HepG2 (cell line): ENCODE results near the gene ESR2. TPM values are rescaled to one million over a fixed set of nuclear protein-coding genes. Genes with fewer than 3 reads are reported as not detected.
A peak's percentile ranks its signal among the peaks of the same experiment; 100 is the strongest.

Source experiments
- ADNP ChIP-seq: sonication (generic); formaldehyde crosslinking; IDR thresholded peaks from 2 replicates; pipeline ENCODE4 v1.4.0; 2020; ENCODE audit warnings: missing genetic modification reagents
- ARNT2 ChIP-seq: sonication (generic); formaldehyde crosslinking; IDR thresholded peaks from 2 replicates; pipeline ENCODE4 v1.8.0; 2022; ENCODE audit warnings: mild to moderate bottlenecking, low read depth, missing genetic modification reagents, moderate library complexity
- DR1 ChIP-seq: sonication (generic); formaldehyde crosslinking; IDR thresholded peaks from 2 replicates; pipeline ENCODE4 v1.8.0; 2021; ENCODE audit warnings: mild to moderate bottlenecking, missing genetic modification reagents, inconsistent platforms
- ESRRA ChIP-seq: sonication (generic); formaldehyde crosslinking; IDR thresholded peaks from 2 replicates; pipeline ENCODE4 v1.5.1; 2020; ENCODE audit warnings: mild to moderate bottlenecking, low read depth, missing genetic modification reagents
- HNF4A ChIP-seq: sonication (generic); formaldehyde crosslinking; IDR thresholded peaks from 2 replicates; pipeline ENCODE4 v1.4.0; 2020; ENCODE audit warnings: missing genetic modification reagents
- HNRNPL ChIP-seq: fragments of 200-400 bp; formaldehyde crosslinking; IDR thresholded peaks from 2 replicates; pipeline ENCODE4 v1.6.1; 2017; ENCODE audit warnings: mild to moderate bottlenecking, low read depth, low read length
- KLF16 ChIP-seq, 2 experiments: sonication (generic) in 1 of 2; formaldehyde crosslinking in 1 of 2; IDR thresholded peaks; 2 replicates each; pipeline versions ENCODE4 v1.6.1 to v1.8.0; 2016 to 2023; ENCODE audit warnings: missing genetic modification reagents in 2 of 2, missing compliant biosample characterization in 1 of 2
- MLX ChIP-seq: IDR thresholded peaks from 2 replicates; pipeline ENCODE4 v1.6.1; 2016
- NFIC ChIP-seq: IDR thresholded peaks from 2 replicates; pipeline ENCODE4 v1.6.1; 2012; ENCODE audit warnings: mild to moderate bottlenecking, low read length, inconsistent platforms
- PHF5A ChIP-seq: IDR thresholded peaks from one replicate; pipeline ENCODE4 v1.6.1; 2018; ENCODE audit warnings: low read depth, missing genetic modification reagents; ENCODE audit not compliant: unreplicated experiment
- SNAPC2 ChIP-seq: sonication (generic); formaldehyde crosslinking; IDR thresholded peaks from 2 replicates; pipeline ENCODE4 v1.8.1; 2022; ENCODE audit warnings: mild to moderate bottlenecking, missing genetic modification reagents
- SNAPC4 ChIP-seq: sonication (generic); formaldehyde crosslinking; IDR thresholded peaks from 2 replicates; pipeline ENCODE4 v1.4.0; 2020; ENCODE audit warnings: mild to moderate bottlenecking, missing genetic modification reagents
- STAG1 ChIP-seq: sonication (generic); formaldehyde crosslinking; IDR thresholded peaks from 2 replicates; pipeline ENCODE4 v1.4.0; 2020; ENCODE audit warnings: missing genetic modification reagents
- ZNF232 ChIP-seq: sonication (generic); formaldehyde crosslinking; IDR thresholded peaks from 2 replicates; pipeline ENCODE4 v1.4.0; 2020; ENCODE audit warnings: missing genetic modification reagents, borderline replicate concordance
- ZNF609 ChIP-seq: sonication (generic); formaldehyde crosslinking; IDR thresholded peaks from 2 replicates; pipeline ENCODE4 v1.4.0; 2020; ENCODE audit warnings: mild to moderate bottlenecking, missing genetic modification reagents, borderline replicate concordance
- polyA plus RNA-seq, 8 experiments: library from polyadenylated mRNA; depleted of rRNA in 3 of 8; stranded (reverse) in 7 of 8; unstranded in 1 of 8; fragments of >200 nt; fragmentation: Illumina TruSeq in 4 of 8; extraction: Trizol in 4 of 8; gene quantifications; 2 replicates each; pipeline versions ENCODE4 v1.2.1 to v1.2.3, GENCODE V29; 2011 to 2016; ENCODE audit warnings: low read depth in 4 of 8, missing spikeins in 1 of 8, mixed read lengths in 1 of 8; ENCODE audit not compliant: insufficient read depth in 1 of 8
- total RNA-seq, 5 experiments: library from RNA; depleted of rRNA; stranded (reverse); fragments of >200 nt; fragmentation: Illumina TruSeq; extraction: Trizol; gene quantifications; 2 replicates each; pipeline ENCODE4 v1.2.3, GENCODE V29; 2016; ENCODE audit warnings: low read depth in 1 of 5
- TF ChIP-seq, protein P1 (sequence below): sonication (generic); formaldehyde crosslinking; IDR thresholded peaks from 2 replicates; pipeline ENCODE4 v1.8.0; 2022; ENCODE audit warnings: mild to moderate bottlenecking, missing genetic modification reagents, moderate library complexity

Gene ESR2
- total and polyA plus RNA-seq, 2 of the 13 experiments (the other 11 are each of a cell fraction or from before 2014, with no cell fraction given): 0.01 to 0.04 TPM

DNA sequence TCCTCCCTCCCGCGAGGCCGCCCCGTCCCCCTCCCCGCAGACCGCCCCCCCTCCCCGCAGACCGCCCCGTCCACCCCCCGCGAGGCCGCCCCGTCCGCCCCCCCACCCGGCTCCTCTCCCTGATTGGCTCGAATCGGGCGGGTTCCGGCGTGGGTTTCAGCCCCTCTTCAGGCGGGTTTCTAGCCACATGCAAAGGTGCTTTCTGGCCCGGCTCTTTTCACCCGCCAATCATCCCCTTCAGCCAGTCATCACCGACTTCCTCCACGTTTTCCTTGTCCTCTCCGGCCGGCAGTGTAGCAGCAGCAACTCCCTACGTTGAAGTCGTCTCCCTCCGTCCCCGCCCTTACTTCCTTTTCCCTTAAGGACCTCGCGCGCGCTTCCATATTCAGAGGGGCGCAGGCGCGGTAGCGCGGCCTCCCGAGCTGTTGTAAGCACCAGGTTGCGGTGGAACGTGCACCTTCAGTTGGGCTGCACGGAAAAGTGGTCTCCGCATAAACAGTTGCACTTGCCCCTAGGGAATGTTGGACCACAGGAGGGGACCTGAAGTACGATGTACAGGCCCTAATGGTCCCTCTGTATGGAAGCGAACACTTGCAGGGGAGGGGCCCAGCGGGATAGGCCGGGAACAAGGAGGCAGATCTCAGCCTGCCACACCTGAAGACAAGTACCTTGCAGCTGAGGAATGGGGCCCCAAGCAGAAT lies 44.6 kb upstream of the ESR2 start (continued):
- TF ChIP-seq ZNF232 (no peak; the same call in 1 of the 2 replicates), SNAPC2 (CRISPR knock-in tag) (no peak), KLF16 (CRISPR knock-in tag; IDR thresholded peaks at IDR 0.05) (no peak), MLX (CRISPR knock-in tag) (no peak), ESRRA (CRISPR knock-in tag) (peak; percentile 68), SNAPC4 (CRISPR knock-in tag) (peak; percentile 42; the same call in 1 of the 2 replicates), ADNP (CRISPR knock-in tag) (no peak), NFIC (no peak), HNRNPL (no peak), ZNF609 (CRISPR knock-in tag) (no peak; the same call in 1 of the 2 replicates), HNF4A (CRISPR knock-in tag) (no peak), ARNT2 (CRISPR knock-in tag) (no peak), PHF5A (CRISPR knock-in tag) (no peak), STAG1 (CRISPR knock-in tag) (no peak), DR1 (CRISPR knock-in tag) (peak; percentile 81)
- TF ChIP-seq, protein P1, sequence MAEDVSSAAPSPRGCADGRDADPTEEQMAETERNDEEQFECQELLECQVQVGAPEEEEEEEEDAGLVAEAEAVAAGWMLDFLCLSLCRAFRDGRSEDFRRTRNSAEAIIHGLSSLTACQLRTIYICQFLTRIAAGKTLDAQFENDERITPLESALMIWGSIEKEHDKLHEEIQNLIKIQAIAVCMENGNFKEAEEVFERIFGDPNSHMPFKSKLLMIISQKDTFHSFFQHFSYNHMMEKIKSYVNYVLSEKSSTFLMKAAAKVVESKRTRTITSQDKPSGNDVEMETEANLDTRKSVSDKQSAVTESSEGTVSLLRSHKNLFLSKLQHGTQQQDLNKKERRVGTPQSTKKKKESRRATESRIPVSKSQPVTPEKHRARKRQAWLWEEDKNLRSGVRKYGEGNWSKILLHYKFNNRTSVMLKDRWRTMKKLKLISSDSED (CRISPR knock-in tag): no peak
